HepG2 (cell line): ENCODE data around the gene TSSK3. TPM values are rescaled to one million over a fixed set of nuclear protein-coding genes. Genes with fewer than 3 reads are reported as not detected.

Source experiments
- BCL3 ChIP-seq: sonication (generic); formaldehyde crosslinking; IDR thresholded peaks from 2 replicates; pipeline ENCODE4 v1.5.1; 2020; ENCODE audit warnings: mild to moderate bottlenecking, missing genetic modification reagents, moderate library complexity
- BRD4 ChIP-seq: sonication (generic); formaldehyde crosslinking; IDR thresholded peaks from 2 replicates; pipeline ENCODE4 v1.4.0; 2020; ENCODE audit warnings: missing genetic modification reagents
- CBX2 ChIP-seq, 2 experiments: fragments of 200-600 bp in 1 of 2; sonication (generic); formaldehyde crosslinking in 1 of 2; IDR thresholded peaks; 2 replicates each; pipeline versions ENCODE4 v1.7.0 to v1.8.1; 2018 to 2022; ENCODE audit warnings: low read depth in 2 of 2, low read length in 1 of 2, mild to moderate bottlenecking in 1 of 2, missing genetic modification reagents in 1 of 2
- EEA1 ChIP-seq: sonication (generic); formaldehyde crosslinking; IDR thresholded peaks from 2 replicates; pipeline ENCODE4 v1.5.1; 2020; ENCODE audit warnings: mild to moderate bottlenecking, missing genetic modification reagents, borderline replicate concordance
- ERF ChIP-seq: IDR thresholded peaks from 2 replicates; pipeline ENCODE4 v1.6.1; 2018; ENCODE audit warnings: missing biosample characterization, missing genetic modification reagents
- FOXO4 ChIP-seq: sonication (generic); formaldehyde crosslinking; conservative IDR thresholded peaks from 2 replicates; pipeline ENCODE4 v1.8.1; 2023; ENCODE audit warnings: missing genetic modification reagents
- GZF1 ChIP-seq: sonication (generic); formaldehyde crosslinking; IDR thresholded peaks from 2 replicates; pipeline ENCODE4 v1.5.1; 2020; ENCODE audit warnings: mild to moderate bottlenecking, missing genetic modification reagents
- HDAC1 ChIP-seq: sonication (generic); formaldehyde crosslinking; IDR thresholded peaks from 2 replicates; pipeline ENCODE4 v1.5.1; 2020; ENCODE audit warnings: mild to moderate bottlenecking, missing genetic modification reagents
- HOMEZ ChIP-seq: IDR thresholded peaks from 2 replicates; pipeline ENCODE4 v1.6.1; 2016; ENCODE audit warnings: low read depth
- HOXA9 ChIP-seq: sonication (generic); formaldehyde crosslinking; IDR thresholded peaks from 2 replicates; pipeline ENCODE4 v1.8.1; 2022; ENCODE audit warnings: missing genetic modification reagents, mild to moderate bottlenecking, moderate library complexity, borderline replicate concordance
- MLXIP ChIP-seq: sonication (generic); formaldehyde crosslinking; IDR thresholded peaks from 2 replicates; pipeline ENCODE4 v1.9.0; 2021; ENCODE audit warnings: missing genetic modification reagents, borderline replicate concordance
- MTF2 ChIP-seq: sonication (generic); formaldehyde crosslinking; IDR thresholded peaks from 2 replicates; pipeline ENCODE4 v1.5.0; 2020; ENCODE audit warnings: missing genetic modification reagents, borderline replicate concordance
- MXD1 ChIP-seq: sonication (generic); formaldehyde crosslinking; IDR thresholded peaks from 2 replicates; pipeline ENCODE4 v1.4.0; 2020; ENCODE audit warnings: mild to moderate bottlenecking, missing genetic modification reagents
- NBN ChIP-seq: fragments of 450-650 bp; conservative IDR thresholded peaks from 2 replicates; pipeline ENCODE4 v1.6.1; 2017
- NONO ChIP-seq, 2 experiments: fragments of 450-650 bp in 1 of 2; sonication (generic) in 1 of 2; formaldehyde crosslinking in 1 of 2; IDR thresholded peaks in 1 of 2; conservative IDR thresholded peaks in 1 of 2; 2 replicates each; pipeline versions ENCODE4 v1.6.1 to v1.8.0; 2017 to 2022; ENCODE audit warnings: mild to moderate bottlenecking in 1 of 2, missing genetic modification reagents in 1 of 2, moderate library complexity in 1 of 2
- SP1 ChIP-seq, 2 experiments: fragments of 450-650 bp in 1 of 2; sonication (generic) in 1 of 2; formaldehyde crosslinking in 1 of 2; IDR thresholded peaks; 2 replicates each; pipeline versions ENCODE4 v1.4.0 to v1.6.1; 2016 to 2020; ENCODE audit warnings: missing genetic modification reagents in 1 of 2
- TEAD2 ChIP-seq: sonication (generic); formaldehyde crosslinking; IDR thresholded peaks from 2 replicates; pipeline ENCODE4 v1.9.0; 2021; ENCODE audit warnings: missing genetic modification reagents
- YEATS2 ChIP-seq: sonication (generic); formaldehyde crosslinking; IDR thresholded peaks from 2 replicates; pipeline ENCODE4 v1.4.0; 2020; ENCODE audit warnings: missing genetic modification reagents, borderline replicate concordance
- ZNF124 ChIP-seq: sonication (generic); formaldehyde crosslinking; IDR thresholded peaks from 2 replicates; pipeline ENCODE4 v1.4.0; 2020; ENCODE audit warnings: missing genetic modification reagents
- ZNF136 ChIP-seq: sonication (generic); formaldehyde crosslinking; IDR thresholded peaks from 2 replicates; pipeline ENCODE4 v1.8.1; 2022; ENCODE audit warnings: low read depth, mild to moderate bottlenecking, moderate library complexity, missing genetic modification reagents
- ZNF264 ChIP-seq: sonication (generic); formaldehyde crosslinking; IDR thresholded peaks from 2 replicates; pipeline ENCODE4 v1.4.0; 2020; ENCODE audit warnings: missing genetic modification reagents
- ZNF780A ChIP-seq: sonication (generic); formaldehyde crosslinking; IDR thresholded peaks from 2 replicates; pipeline ENCODE4 v1.8.0; 2022; ENCODE audit warnings: mild to moderate bottlenecking, missing genetic modification reagents, moderate library complexity
- polyA plus RNA-seq, 8 experiments: library from polyadenylated mRNA; depleted of rRNA in 3 of 8; stranded (reverse) in 7 of 8; unstranded in 1 of 8; fragments of >200 nt; fragmentation: Illumina TruSeq in 4 of 8; extraction: Trizol in 4 of 8; gene quantifications; 2 replicates each; pipeline versions ENCODE4 v1.2.1 to v1.2.3, GENCODE V29; 2011 to 2016; ENCODE audit warnings: low read depth in 4 of 8, missing spikeins in 1 of 8, mixed read lengths in 1 of 8; ENCODE audit not compliant: insufficient read depth in 1 of 8
- total RNA-seq, 5 experiments: library from RNA; depleted of rRNA; stranded (reverse); fragments of >200 nt; fragmentation: Illumina TruSeq; extraction: Trizol; gene quantifications; 2 replicates each; pipeline ENCODE4 v1.2.3, GENCODE V29; 2016; ENCODE audit warnings: low read depth in 1 of 5

TSSK3 gene
- total and polyA plus RNA-seq, 2 of the 13 experiments (the other 11 are each of a cell fraction or from before 2014, with no cell fraction given), result 1.0 to 1.1 TPM

GRCh38 chr1:32350785-32351398 is 11.4 kb upstream of the TSSK3 start (continued):
- TF ChIP-seq BRD4, result no peak
- no peak; the same call in 1 of the 2 replicates for TF ChIP-seq TEAD2 (CRISPR knock-in tag)
- TF ChIP-seq NONO (IDR thresholded peaks at IDR 0.05), result no peak
- no peak for TF ChIP-seq NONO (CRISPR knock-in tag; conservative IDR thresholded peaks at IDR 0.05)
- TF ChIP-seq SP1 (IDR thresholded peaks at IDR 0.05), result peak; percentile 74; the same call in 1 of the 2 replicates
- peak; percentile 90 for TF ChIP-seq SP1 (CRISPR knock-in tag; IDR thresholded peaks at IDR 0.05)
- TF ChIP-seq ZNF264, result 0 out of 2 replicates have a peak, but pooled peaks have one; percentile 34
- no peak for TF ChIP-seq ZNF136 (CRISPR knock-in tag)
- TF ChIP-seq BCL3, result no peak; the same call in 1 of the 2 replicates
- no peak for TF ChIP-seq ZNF780A (CRISPR knock-in tag)
- TF ChIP-seq EEA1, result peak; percentile 72; the same call in 1 of the 2 replicates
- no peak; the same call in 1 of the 2 replicates for TF ChIP-seq YEATS2 (CRISPR knock-in tag)
- no peak for TF ChIP-seq MTF2 (CRISPR knock-in tag)
- TF ChIP-seq FOXO4 (CRISPR knock-in tag), result no peak
- TF ChIP-seq HOXA9 (CRISPR knock-in tag), result no peak
- TF ChIP-seq ERF (CRISPR knock-in tag), result peak; percentile 84; the same call in 1 of the 2 replicates
- no peak for TF ChIP-seq CBX2 (IDR thresholded peaks at IDR 0.05; ENCODE audit: low read depth, low read length)
- TF ChIP-seq CBX2 (CRISPR knock-in tag; IDR thresholded peaks at IDR 0.05; ENCODE audit: low read depth), result no peak
- TF ChIP-seq GZF1 (CRISPR knock-in tag), result peak; percentile 77; the same call in 1 of the 2 replicates
- 0 out of 2 replicates have a peak, but pooled peaks have one; percentile 25 for TF ChIP-seq HOMEZ (CRISPR knock-in tag)
- TF ChIP-seq MLXIP (CRISPR knock-in tag), result peak; percentile 67; the same call in 1 of the 2 replicates
- no peak for TF ChIP-seq ZNF124 (CRISPR knock-in tag)
- peak; percentile 24; the same call in 1 of the 2 replicates for TF ChIP-seq MXD1 (CRISPR knock-in tag)
- TF ChIP-seq HDAC1 (CRISPR knock-in tag), result peak; percentile 24
- no peak for TF ChIP-seq NBN
